ENCODE measurements around the gene BDKRB1.

BDKRB1 gene

GRCh38 chr14:96285667-96286066, 29.7 kb downstream of the BDKRB1 start:
- DNase-seq = no peak

GRCh38 chr14:96286251-96286650, 30.2 kb downstream of the BDKRB1 start:
- DNase-seq = no peak

DNA sequence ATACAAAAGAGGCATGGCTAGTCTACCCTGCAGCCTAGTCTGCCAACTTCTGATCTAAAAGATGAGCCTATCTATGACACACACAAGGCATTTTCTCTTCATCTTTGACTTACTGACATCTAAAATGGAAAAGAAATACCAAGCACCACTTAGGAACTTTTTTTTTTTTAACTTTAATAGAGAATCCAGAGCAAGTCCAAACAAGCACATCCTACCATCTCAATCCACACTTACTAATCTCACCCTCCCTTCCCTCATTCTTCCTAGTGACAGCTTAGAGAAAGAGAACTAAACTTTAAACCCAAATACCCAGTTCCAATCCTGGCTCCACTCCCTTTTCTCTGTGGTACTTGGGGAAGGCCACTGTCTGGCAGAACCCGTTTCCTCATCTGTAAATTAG, 31.8 kb downstream of the BDKRB1 start:
- DNase-seq = no peak

DNA sequence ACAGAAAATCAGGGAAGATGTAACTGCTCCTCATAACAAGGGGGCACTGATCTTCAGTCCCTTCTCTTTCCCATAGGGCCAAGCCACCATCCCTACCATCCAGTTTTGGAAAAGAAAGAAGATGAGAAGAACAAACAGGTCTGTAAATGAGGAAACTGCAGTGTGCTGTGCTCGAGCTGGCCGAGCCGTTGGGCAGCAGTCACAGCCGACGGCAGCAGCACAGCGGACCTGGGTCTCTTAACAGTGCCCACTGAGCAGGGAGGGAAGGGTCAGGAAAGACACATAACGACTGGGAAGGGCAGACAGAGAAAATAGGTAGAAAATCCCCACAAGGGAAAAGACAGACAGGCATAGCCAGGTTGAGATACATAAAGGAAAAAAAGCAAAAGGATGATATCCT, 38.2 kb downstream of the BDKRB1 start:
- DNase-seq = no peak

DNA sequence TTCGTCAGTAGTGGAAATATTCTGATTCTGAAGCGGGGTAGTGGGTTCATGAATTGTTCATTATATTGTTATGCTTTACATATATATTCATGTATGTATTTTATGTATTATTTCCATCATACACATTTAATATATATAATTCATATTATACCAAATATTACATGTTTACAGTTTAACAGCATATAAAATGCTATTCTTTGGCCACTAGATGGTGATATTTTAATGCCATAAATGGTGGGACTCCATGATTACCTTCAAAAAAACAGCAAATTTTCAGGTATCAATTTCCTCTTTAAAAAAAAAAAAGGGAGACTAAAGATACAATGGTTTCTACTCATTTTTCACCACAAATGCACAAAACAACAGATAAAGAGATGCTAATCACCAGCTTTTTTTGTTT, 41.0 kb downstream of the BDKRB1 start:
- DNase-seq = no peak

DNA sequence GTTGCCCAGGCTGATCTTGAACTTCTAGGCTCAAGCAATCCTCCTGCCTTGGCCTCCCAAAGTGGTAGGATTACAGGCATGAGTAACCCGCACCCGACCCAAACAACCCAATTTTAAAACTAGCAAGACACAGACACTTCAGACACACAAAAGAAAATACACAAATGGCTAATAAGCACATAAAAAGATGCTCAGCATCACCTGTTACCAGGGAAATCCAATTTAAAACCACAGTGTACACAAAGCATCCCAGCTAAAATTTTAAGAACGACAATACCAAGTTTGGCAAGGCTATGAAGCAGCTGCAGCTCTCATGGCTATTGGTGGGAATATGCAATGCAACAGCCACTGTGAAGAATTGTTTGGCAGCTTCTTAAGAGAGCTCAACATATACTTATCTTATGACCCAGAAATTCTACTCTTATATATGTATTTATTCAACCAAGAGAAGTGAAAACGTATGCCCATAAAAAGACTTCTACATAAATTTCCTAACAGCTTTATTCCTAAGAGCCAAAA, 42.0 kb downstream of the BDKRB1 start:
- DNase-seq = no peak

GRCh38 chr14:96299441-96299840, 43.4 kb downstream of the BDKRB1 start:
- DNase-seq = no peak

DNA sequence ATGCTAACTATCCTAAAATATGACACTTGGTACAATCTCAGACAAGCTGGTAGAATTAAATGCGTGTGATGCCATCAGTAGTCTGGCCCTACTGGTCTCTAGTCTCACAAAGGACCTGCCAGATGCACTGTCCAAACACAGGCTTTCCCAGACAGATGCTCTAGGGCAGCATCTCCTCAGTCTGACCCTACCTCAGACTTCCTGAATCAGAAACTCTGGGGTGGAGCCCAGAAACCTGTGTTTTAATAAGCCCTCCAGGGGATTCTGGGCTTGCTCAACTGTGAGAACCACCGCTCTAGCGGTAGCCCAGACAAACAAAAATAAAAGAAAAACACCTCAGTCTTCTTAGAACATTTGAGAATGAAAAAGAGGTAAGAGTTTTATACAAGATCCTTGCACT, 48.0 kb downstream of the BDKRB1 start:
- no peak for DNase-seq

DNA sequence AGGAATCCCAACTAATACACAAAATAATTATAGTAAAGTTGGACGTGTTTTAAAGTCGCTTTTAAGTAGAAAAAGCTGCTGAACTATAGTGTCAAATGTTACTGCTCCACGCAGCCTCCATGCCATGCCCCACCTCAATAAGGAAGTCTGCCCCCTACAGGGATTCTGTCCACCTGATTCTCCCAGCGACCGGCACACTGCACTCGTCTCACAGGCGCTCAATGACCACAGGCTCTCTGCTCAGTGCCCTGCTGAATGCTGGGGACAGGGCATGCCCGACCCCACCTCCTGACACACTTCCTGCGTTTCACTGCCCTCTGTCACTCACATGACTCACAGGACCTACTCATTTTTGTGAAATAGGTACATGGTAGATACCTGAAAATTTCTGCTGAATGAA, 48.9 kb downstream of the BDKRB1 start:
- DNase-seq = no peak

DNA sequence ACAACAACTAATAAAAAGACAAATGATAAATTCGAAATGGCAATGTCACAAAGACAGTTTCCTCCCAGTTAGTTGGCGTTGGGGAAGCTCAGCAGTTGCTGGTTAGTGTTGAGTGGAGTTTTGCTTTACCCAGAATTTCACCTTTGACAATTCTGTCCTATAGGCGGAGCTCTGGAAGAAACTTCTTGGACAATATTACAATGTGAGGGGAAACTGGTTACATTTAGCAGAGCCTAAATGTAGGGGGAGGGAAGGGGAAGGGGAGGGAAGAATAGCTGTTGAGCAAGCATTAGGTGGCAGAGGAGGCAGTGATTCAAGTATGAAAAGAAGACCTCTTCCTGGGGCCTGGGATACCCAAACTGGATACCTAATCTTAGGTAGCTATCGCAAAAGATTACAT, 51.4 kb downstream of the BDKRB1 start:
- no peak for DNase-seq

DNA sequence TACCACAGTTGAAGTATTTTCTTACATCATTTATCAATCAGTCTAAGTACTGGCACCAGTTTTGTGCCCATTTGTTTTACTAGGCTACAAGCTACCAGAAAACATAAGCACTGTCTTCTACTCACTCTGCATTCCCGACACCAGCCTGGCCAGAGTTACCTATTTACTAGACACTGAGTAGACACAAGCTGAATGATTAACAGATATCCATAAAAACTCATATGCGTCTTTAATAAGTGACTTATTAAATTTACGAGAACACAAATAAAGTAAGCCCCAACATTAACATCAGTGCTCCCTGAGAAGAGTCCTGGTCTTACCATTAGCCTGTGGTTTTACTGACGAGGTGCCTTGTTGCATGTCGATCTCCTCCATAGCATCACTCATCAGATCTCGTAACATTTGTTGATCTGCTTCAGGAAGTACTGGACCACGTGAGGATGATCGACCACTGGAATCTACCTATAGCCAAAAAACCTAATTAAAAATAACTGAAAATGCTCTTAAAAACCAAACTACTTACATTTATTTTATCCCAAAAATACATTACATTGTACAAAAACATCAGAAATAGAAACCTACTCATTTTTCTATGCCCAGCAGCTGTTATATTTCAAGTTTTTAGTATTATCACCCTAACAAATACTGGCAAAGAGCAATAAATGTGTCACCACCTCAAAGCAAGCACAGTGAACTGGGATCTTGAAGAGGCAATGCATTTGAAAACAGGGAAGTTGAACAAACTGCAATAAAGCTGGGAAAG, 53.3 kb downstream of the BDKRB1 start:
- DNase-seq = no peak

GRCh38 chr14:96309896-96310330, 53.9 kb downstream of the BDKRB1 start:
- DNase-seq = no peak

- DNase-seq = no peak
These were observed 54.9 kb downstream of the BDKRB1 start for GRCh38 chr14:96310906-96311305.

Measured in GF-D8 (cell line).